HepG2 (cell line): ENCODE data around the gene SRP9. TPM values are rescaled to one million over a fixed set of nuclear protein-coding genes. Genes with fewer than 3 reads are reported as not detected.

ENCODE experiments used
- BATF2 ChIP-seq: sonication (generic); formaldehyde crosslinking; IDR thresholded peaks from 2 replicates; pipeline ENCODE4 v1.8.0; 2022; ENCODE audit warnings: mild to moderate bottlenecking, missing genetic modification reagents, moderate library complexity
- DBP ChIP-seq: sonication (generic); formaldehyde crosslinking; IDR thresholded peaks from 2 replicates; pipeline ENCODE4 v1.4.0; 2020; ENCODE audit warnings: missing genetic modification reagents; ENCODE audit errors: not compliant biosample characterization
- FOXA1 ChIP-seq, 2 experiments: fragments of 450-650 bp in 1 of 2; sonication (generic) in 1 of 2; formaldehyde crosslinking in 1 of 2; IDR thresholded peaks; 2 replicates each; pipeline versions ENCODE4 v1.4.0 to v1.6.1; 2016 to 2020; ENCODE audit warnings: missing genetic modification reagents in 1 of 2
- FOXC1 ChIP-seq: sonication (generic); formaldehyde crosslinking; IDR thresholded peaks from 2 replicates; pipeline ENCODE4 v1.8.0; 2022; ENCODE audit warnings: mild to moderate bottlenecking, missing genetic modification reagents, borderline replicate concordance
- LCORL ChIP-seq, 2 experiments: fragments of 450-650 bp in 1 of 2; sonication (generic) in 1 of 2; formaldehyde crosslinking in 1 of 2; IDR thresholded peaks; 2 replicates each; pipeline versions ENCODE4 v1.5.0 to v1.6.1; 2017 to 2020; ENCODE audit warnings: antibody characterized with exemption in 1 of 2, missing genetic modification reagents in 1 of 2
- MAFK ChIP-seq, 2 experiments: IDR thresholded peaks in 1 of 2; conservative IDR thresholded peaks in 1 of 2; 2 replicates each; pipeline ENCODE4 v1.6.1; 2011; ENCODE audit warnings: improper control_type of control experiment in 2 of 2, low read length in 2 of 2
- MXD4 ChIP-seq: IDR thresholded peaks from 2 replicates; pipeline ENCODE4 v1.6.1; 2016; ENCODE audit warnings: mild to moderate bottlenecking, missing biosample characterization, missing genetic modification reagents
- NFATC3 ChIP-seq: sonication (generic); formaldehyde crosslinking; IDR thresholded peaks from 2 replicates; pipeline ENCODE4 v1.5.1; 2020; ENCODE audit warnings: mild to moderate bottlenecking, missing genetic modification reagents
- PHF21A ChIP-seq: sonication (generic); formaldehyde crosslinking; IDR thresholded peaks from 2 replicates; pipeline ENCODE4 v1.5.0; 2020; ENCODE audit warnings: mild to moderate bottlenecking, missing genetic modification reagents
- PITX1 ChIP-seq: sonication (generic); formaldehyde crosslinking; IDR thresholded peaks from 2 replicates; pipeline ENCODE4 v1.5.1; 2020; ENCODE audit warnings: mild to moderate bottlenecking, missing genetic modification reagents
- RFX1 ChIP-seq: fragments of 450-650 bp; IDR thresholded peaks from 2 replicates; pipeline ENCODE4 v1.6.1; 2017
- RXRB ChIP-seq: IDR thresholded peaks from 2 replicates; pipeline ENCODE4 v1.6.1; 2016; ENCODE audit warnings: borderline replicate concordance, missing genetic modification reagents, missing compliant biosample characterization
- SAFB2 ChIP-seq: sonication (generic); formaldehyde crosslinking; IDR thresholded peaks from 2 replicates; pipeline ENCODE4 v1.5.1; 2020; ENCODE audit warnings: missing genetic modification reagents, low read depth, mild to moderate bottlenecking, borderline replicate concordance
- SALL1 ChIP-seq: sonication (generic); formaldehyde crosslinking; IDR thresholded peaks from 2 replicates; pipeline ENCODE4 v1.8.0; 2022; ENCODE audit warnings: mild to moderate bottlenecking, missing genetic modification reagents
- SIN3A ChIP-seq: IDR thresholded peaks from 2 replicates; pipeline ENCODE4 v1.6.1; 2011; ENCODE audit warnings: low read depth, mild to moderate bottlenecking, control low read depth, low read length, borderline replicate concordance
- SIX1 ChIP-seq: sonication (generic); formaldehyde crosslinking; IDR thresholded peaks from 2 replicates; pipeline ENCODE4 v1.4.0; 2020; ENCODE audit warnings: missing genetic modification reagents, borderline replicate concordance
- STAG1 ChIP-seq: sonication (generic); formaldehyde crosslinking; IDR thresholded peaks from 2 replicates; pipeline ENCODE4 v1.4.0; 2020; ENCODE audit warnings: missing genetic modification reagents
- TBL1XR1 ChIP-seq: fragments of 150-350 bp; IDR thresholded peaks from 2 replicates; pipeline ENCODE4 v1.6.1; 2014; ENCODE audit warnings: borderline replicate concordance, low read length; ENCODE audit not compliant: partially characterized antibody
- TCF7L2 ChIP-seq: IDR thresholded peaks from 2 replicates; pipeline ENCODE4 v1.6.1; 2011; ENCODE audit warnings: mild to moderate bottlenecking, low read depth, low read length, moderate library complexity
- TFAP4 ChIP-seq: sonication (generic); IDR thresholded peaks from 2 replicates; pipeline ENCODE4 v1.6.1; 2016; ENCODE audit warnings: low read depth, borderline replicate concordance
- ZBTB20 ChIP-seq: sonication (generic); formaldehyde crosslinking; IDR thresholded peaks from 2 replicates; pipeline ENCODE4 v1.8.1; 2023; ENCODE audit warnings: missing genetic modification reagents, low read depth, mild to moderate bottlenecking, borderline replicate concordance
- ZMYM3 ChIP-seq: sonication (generic); formaldehyde crosslinking; IDR thresholded peaks from 2 replicates; pipeline ENCODE4 v1.5.1; 2020; ENCODE audit warnings: mild to moderate bottlenecking, missing genetic modification reagents
- ZNF234 ChIP-seq: sonication (generic); formaldehyde crosslinking; conservative IDR thresholded peaks from 2 replicates; pipeline ENCODE4 v1.5.1; 2020; ENCODE audit warnings: mild to moderate bottlenecking, missing genetic modification reagents
- ZNF446 ChIP-seq: sonication (generic); formaldehyde crosslinking; IDR thresholded peaks from 2 replicates; pipeline ENCODE4 v1.5.0; 2020; ENCODE audit warnings: mild to moderate bottlenecking, missing genetic modification reagents
- ZNF652 ChIP-seq: IDR thresholded peaks from 2 replicates; pipeline ENCODE4 v1.6.1; 2016; ENCODE audit warnings: low read depth, borderline replicate concordance
- ZNF761 ChIP-seq: sonication (generic); formaldehyde crosslinking; conservative IDR thresholded peaks from 2 replicates; pipeline ENCODE4 v1.4.0; 2020; ENCODE audit warnings: mild to moderate bottlenecking, missing genetic modification reagents
- ZNF816 ChIP-seq: sonication (generic); formaldehyde crosslinking; IDR thresholded peaks from 2 replicates; pipeline ENCODE4 v1.8.0; 2022; ENCODE audit warnings: missing genetic modification reagents, mild to moderate bottlenecking, borderline replicate concordance
- ZNF879 ChIP-seq: sonication (generic); formaldehyde crosslinking; IDR thresholded peaks from 2 replicates; pipeline ENCODE4 v1.8.1; 2023; ENCODE audit warnings: missing genetic modification reagents
- polyA plus RNA-seq, 8 experiments: library from polyadenylated mRNA; depleted of rRNA in 3 of 8; stranded (reverse) in 7 of 8; unstranded in 1 of 8; fragments of >200 nt; fragmentation: Illumina TruSeq in 4 of 8; extraction: Trizol in 4 of 8; gene quantifications; 2 replicates each; pipeline versions ENCODE4 v1.2.1 to v1.2.3, GENCODE V29; 2011 to 2016; ENCODE audit warnings: low read depth in 4 of 8, missing spikeins in 1 of 8, mixed read lengths in 1 of 8; ENCODE audit not compliant: insufficient read depth in 1 of 8
- total RNA-seq, 5 experiments: library from RNA; depleted of rRNA; stranded (reverse); fragments of >200 nt; fragmentation: Illumina TruSeq; extraction: Trizol; gene quantifications; 2 replicates each; pipeline ENCODE4 v1.2.3, GENCODE V29; 2016; ENCODE audit warnings: low read depth in 1 of 5

Gene SRP9
- total and polyA plus RNA-seq, 2 of the 13 experiments (the other 11 are each of a cell fraction or from before 2014, with no cell fraction given): 251 to 307 TPM

GRCh38 chr1:225813214-225813964 lies 35.8 kb downstream of the SRP9 start (continued):
- TF ChIP-seq SAFB2 (CRISPR knock-in tag): peak; percentile 46; the same call in 1 of the 2 replicates
- 0 out of 2 replicates have a peak, but pooled peaks have one; percentile 42 for TF ChIP-seq NFATC3 (CRISPR knock-in tag)
- TF ChIP-seq FOXC1 (CRISPR knock-in tag): peak; percentile 73; the same call in 1 of the 2 replicates
- no peak for TF ChIP-seq ZNF879 (CRISPR knock-in tag)
- peak; percentile 54; the same call in 1 of the 2 replicates for TF ChIP-seq ZNF652 (CRISPR knock-in tag)
- peak; percentile 98 for TF ChIP-seq TBL1XR1
- peak; percentile 99 for TF ChIP-seq PHF21A (CRISPR knock-in tag)
- peak; percentile 84 for TF ChIP-seq TFAP4
- peak; percentile 98 for TF ChIP-seq SALL1
- peak; percentile 78; the same call in 1 of the 2 replicates for TF ChIP-seq MXD4
- TF ChIP-seq RXRB (CRISPR knock-in tag): peak; percentile 99
- TF ChIP-seq ZNF446 (CRISPR knock-in tag): no peak
- peak; percentile 92; the same call in 1 of the 2 replicates for TF ChIP-seq ZNF761 (CRISPR knock-in tag)
- TF ChIP-seq BATF2 (CRISPR knock-in tag): no peak
- peak; percentile 48 to 50; a peak in 2 of 4 replicates for TF ChIP-seq MAFK (conservative IDR thresholded peaks at IDR 0.05 in 1 of 2, IDR thresholded peaks at IDR 0.05 in 1 of 2; ENCODE audit: low read length in 2 of 2)
- peak; percentile 80; the same call in 1 of the 2 replicates for TF ChIP-seq ZMYM3 (CRISPR knock-in tag)
- TF ChIP-seq STAG1 (CRISPR knock-in tag): peak; percentile 42
- peak; percentile 49; the same call in 1 of the 2 replicates for TF ChIP-seq LCORL (IDR thresholded peaks at IDR 0.05)
- peak; percentile 98 for TF ChIP-seq LCORL (CRISPR knock-in tag; IDR thresholded peaks at IDR 0.05)
- TF ChIP-seq SIN3A: peak; percentile 87; the same call in 1 of the 2 replicates
- TF ChIP-seq RFX1: no peak
- TF ChIP-seq PITX1 (CRISPR knock-in tag): peak; percentile 92
- TF ChIP-seq ZNF234 (CRISPR knock-in tag): no peak
- TF ChIP-seq DBP (CRISPR knock-in tag): peak; percentile 94
- TF ChIP-seq ZNF816 (CRISPR knock-in tag): peak; percentile 75; the same call in 1 of the 2 replicates
- TF ChIP-seq ZBTB20 (CRISPR knock-in tag): peak; percentile 93; the same call in 1 of the 2 replicates
- peak; percentile 96 for TF ChIP-seq SIX1
- TF ChIP-seq TCF7L2: no peak
- no peak; the same call in 1 of the 2 replicates for TF ChIP-seq FOXA1 (IDR thresholded peaks at IDR 0.05)
- peak; percentile 97 for TF ChIP-seq FOXA1 (CRISPR knock-in tag; IDR thresholded peaks at IDR 0.05)
